Osteoblast (primary cell): Measurements from ENCODE around the gene ADRA2C. TPM values are rescaled to one million over a fixed set of nuclear protein-coding genes. Genes with fewer than 3 reads are reported as not detected.

Experiments
- DNase-seq: peaks from one replicate; pipeline ENCODE4 v3.0.0; 2011; ENCODE audit warnings: low spot score, mixed read lengths; ENCODE audit not compliant: insufficient read length; ENCODE audit errors: missing footprints
- H2AFZ ChIP-seq: 2 replicates; pipeline ENCODE4 v1.6.0; 2011; ENCODE audit warnings: mild to moderate bottlenecking, low read length
- H3K27ac ChIP-seq: 2 replicates; pipeline ENCODE4 v1.5.1; 2011; ENCODE audit warnings: mild to moderate bottlenecking, low read depth, low read length, moderate library complexity
- H3K27me3 ChIP-seq: 2 replicates; pipeline ENCODE4 v1.6.0; 2012; ENCODE audit warnings: mild to moderate bottlenecking, control low read depth, inconsistent platforms, low read length, moderate library complexity; ENCODE audit not compliant: insufficient read depth
- H3K36me3 ChIP-seq: 2 replicates; pipeline ENCODE4 v1.5.1; 2011; ENCODE audit warnings: mild to moderate bottlenecking, low read length, control low read depth, moderate library complexity; ENCODE audit not compliant: insufficient read depth
- H3K4me1 ChIP-seq: 2 replicates; pipeline ENCODE4 v1.5.1; 2011; ENCODE audit warnings: mild to moderate bottlenecking, low read length, control low read depth, moderate library complexity; ENCODE audit not compliant: insufficient read depth
- H3K4me2 ChIP-seq: 2 replicates; pipeline ENCODE4 v1.6.0; 2011; ENCODE audit warnings: mild to moderate bottlenecking, low read length; ENCODE audit not compliant: insufficient read depth
- H3K4me3 ChIP-seq: fragments of 200-600 bp; sonication (generic); 3 replicates; pipeline ENCODE4 v1.5.1; 2012; ENCODE audit warnings: mild to moderate bottlenecking, low read length, inconsistent platforms; ENCODE audit not compliant: insufficient read depth
- H3K79me2 ChIP-seq: 2 replicates; pipeline ENCODE4 v1.6.0; 2012; ENCODE audit warnings: mild to moderate bottlenecking, low read length, control low read depth, inconsistent platforms; ENCODE audit not compliant: insufficient read depth
- H3K9me3 ChIP-seq: 2 replicates; pipeline ENCODE4 v1.5.1; 2011; ENCODE audit warnings: low read depth, low read length, control low read depth
- H4K20me1 ChIP-seq: 2 replicates; pipeline ENCODE4 v1.6.0; 2012; ENCODE audit warnings: mild to moderate bottlenecking, low read length, control low read depth; ENCODE audit not compliant: insufficient read depth
- CTCF ChIP-seq: IDR thresholded peaks from 2 replicates; pipeline ENCODE4 v1.5.1; 2011; ENCODE audit warnings: mild to moderate bottlenecking, low read depth, low read length, moderate library complexity; ENCODE audit errors: extremely low read depth
- total RNA-seq: library from RNA; depleted of rRNA; stranded (reverse); fragments of >200 nt; gene quantifications from 2 replicates; pipeline ENCODE4 v1.2.3, GENCODE V29; 2012

Gene ADRA2C
- total RNA-seq, 1 donor: 1.1 TPM

GRCh38 chr4:3809028-3809427 is 42.8 kb downstream of the ADRA2C start:
- no peak for DNase-seq

GRCh38 chr4:3809451-3810110 is 43.4 kb downstream of the ADRA2C start:
- Histone ChIP-seq H3K36me3 (no peaks in the 10 kb centered on the region), H3K4me1 (no peaks in the 10 kb centered on the region), H2AFZ (no peak overlapping the region), H3K4me3 (no peak overlapping the region), H3K79me2 (no peaks in the 10 kb centered on the region), H3K9me3 (no peaks in the 10 kb centered on the region), H3K27ac (no peak overlapping the region), H3K4me2 (no peak overlapping the region), H3K27me3 (peaks cover 23% of the 10 kb centered on the region), H4K20me1 (no peaks in the 10 kb centered on the region)
- DNase-seq: no peak
- TF ChIP-seq CTCF: no peak

More at GRCh38 chr4:3809028-3809427, 42.8 kb downstream of the ADRA2C start:
- no peak overlapping the region for H3K4me2 ChIP-seq
- H3K36me3 ChIP-seq: no peaks in the 10 kb centered on the region
- no peaks in the 10 kb centered on the region for H4K20me1 ChIP-seq
- no peak overlapping the region for H3K27ac ChIP-seq
- H2AFZ ChIP-seq: no peak overlapping the region
- no peak overlapping the region for H3K4me3 ChIP-seq
- peaks cover 23% of the 10 kb centered on the region for H3K27me3 ChIP-seq
- H3K9me3 ChIP-seq: no peaks in the 10 kb centered on the region
- no peaks in the 10 kb centered on the region for H3K79me2 ChIP-seq
- no peak for TF ChIP-seq CTCF
- H3K4me1 ChIP-seq: no peaks in the 10 kb centered on the region

GRCh38 chr4:3810111-3810680 is 44.0 kb downstream of the ADRA2C start:
- no peaks in the 10 kb centered on the region for H4K20me1 ChIP-seq
- H2AFZ ChIP-seq: no peak overlapping the region
- no peaks in the 10 kb centered on the region for H3K79me2 ChIP-seq
- no peaks in the 10 kb centered on the region for H3K4me1 ChIP-seq
- H3K4me2 ChIP-seq: no peak overlapping the region
- TF ChIP-seq CTCF: no peak
- no peak overlapping the region for H3K4me3 ChIP-seq
- H3K27ac ChIP-seq: no peak overlapping the region
- no peak for DNase-seq
- no peaks in the 10 kb centered on the region for H3K9me3 ChIP-seq
- H3K27me3 ChIP-seq: peaks cover 23% of the 10 kb centered on the region
- H3K36me3 ChIP-seq: no peaks in the 10 kb centered on the region

- no peak for DNase-seq
- Histone ChIP-seq H3K27me3 (peaks cover 18% of the 10 kb centered on the region), H3K4me2 (no peak overlapping the region), H2AFZ (no peak overlapping the region), H3K4me1 (no peaks in the 10 kb centered on the region), H3K4me3 (no peak overlapping the region), H3K36me3 (no peaks in the 10 kb centered on the region), H3K79me2 (no peaks in the 10 kb centered on the region), H3K9me3 (no peaks in the 10 kb centered on the region), H4K20me1 (no peaks in the 10 kb centered on the region), H3K27ac (no peak overlapping the region)
- no peak for TF ChIP-seq CTCF
These were observed 44.8 kb downstream of the ADRA2C start for GRCh38 chr4:3810796-3811485.
